Upper lobe of left lung (tissue), 4 donors: ENCODE measurements around the gene LPAR3.

ENCODE experiments used
- CTCF ChIP-seq, 6 experiments: fragments of 450-650 bp in 4 of 6; fragments of 200-600 bp in 2 of 6; sonication (generic) in 2 of 6; IDR thresholded peaks; one replicate each; pipeline ENCODE4 v1.5.1; 2016 to 2019; ENCODE audit warnings: antibody characterized with exemption in 6 of 6
- EP300 ChIP-seq, 4 donors: sonication (generic); formaldehyde crosslinking; IDR thresholded peaks; one replicate each; pipeline ENCODE4 v1.5.1; 2017; ENCODE audit warnings: antibody characterized with exemption in 4 of 4, control low read depth in 2 of 4
- POLR2A ChIP-seq, 4 donors: fragments of 450-650 bp; IDR thresholded peaks; one replicate each; pipeline ENCODE4 v1.5.1; 2016 to 2017; ENCODE audit warnings: antibody characterized with exemption in 4 of 4, mild to moderate bottlenecking in 2 of 4
- POLR2AphosphoS5 ChIP-seq, 2 donors: sonication (generic); formaldehyde crosslinking; IDR thresholded peaks; one replicate each; pipeline ENCODE4 v1.5.1; 2017; ENCODE audit warnings: antibody characterized with exemption in 2 of 2

GRCh38 chr1:84861988-84862644 lies 30.9 kb downstream of the LPAR3 start:
- no peak for TF ChIP-seq POLR2AphosphoS5 (IDR thresholded peaks at IDR 0.05)
- no peak for TF ChIP-seq CTCF (IDR thresholded peaks at IDR 0.05)
- TF ChIP-seq POLR2A (IDR thresholded peaks at IDR 0.05): no peak
- TF ChIP-seq EP300 (IDR thresholded peaks at IDR 0.05): no peak
